GM18505 (cell line): Measurements from ENCODE around the gene EPB41L1.

Experiments used
- ATAC-seq: cut with Tn5 transposase; IDR thresholded peaks from one replicate; pipeline ENCODE4 v1.9.1; 2021; ENCODE audit not compliant: unreplicated experiment
- POLR2A ChIP-seq: IDR thresholded peaks from 4 replicates; pipeline ENCODE4 v1.6.1; 2011; ENCODE audit warnings: borderline replicate concordance; ENCODE audit not compliant: insufficient read depth, insufficient read length; ENCODE audit errors: extremely low read depth

The EPB41L1 gene

DNA sequence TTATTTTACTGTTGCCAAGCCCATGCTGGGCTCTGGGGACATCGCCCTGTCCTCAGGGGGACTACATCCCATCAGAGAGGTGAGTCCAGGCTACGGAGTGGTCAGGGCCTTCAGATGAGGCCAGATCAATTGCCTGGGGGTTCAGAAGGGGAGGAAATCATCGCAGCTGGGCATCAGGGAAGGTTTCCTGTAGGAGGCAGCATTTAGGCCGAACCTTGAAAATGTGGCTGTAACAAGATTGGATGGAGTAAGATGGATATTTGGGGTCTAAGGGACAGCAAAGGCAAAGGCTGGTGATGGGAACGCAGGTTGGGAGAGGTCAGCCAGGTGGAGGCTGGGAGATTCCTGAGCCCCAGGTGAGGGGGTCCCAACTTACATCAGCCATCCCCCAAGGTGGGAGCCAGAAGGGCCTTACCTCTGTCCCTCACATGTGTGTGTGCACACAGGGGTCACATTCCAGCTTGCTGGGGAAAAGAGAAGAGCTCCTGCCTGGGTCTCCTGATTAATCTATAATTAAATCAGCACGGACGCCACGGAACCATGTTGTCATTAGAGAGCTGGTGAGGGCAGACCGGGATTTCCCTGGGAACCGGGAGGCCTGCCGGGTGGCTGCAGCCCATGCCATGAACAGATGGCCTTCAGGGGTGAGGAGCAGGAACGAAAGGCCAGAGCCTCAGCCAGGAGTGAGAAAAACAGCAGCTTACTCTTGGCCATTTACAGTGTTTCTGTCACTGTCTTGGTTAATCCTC lies 121.1 kb downstream of the EPB41L1 start:
- ATAC-seq: no peak
- no peak for TF ChIP-seq POLR2A

DNA sequence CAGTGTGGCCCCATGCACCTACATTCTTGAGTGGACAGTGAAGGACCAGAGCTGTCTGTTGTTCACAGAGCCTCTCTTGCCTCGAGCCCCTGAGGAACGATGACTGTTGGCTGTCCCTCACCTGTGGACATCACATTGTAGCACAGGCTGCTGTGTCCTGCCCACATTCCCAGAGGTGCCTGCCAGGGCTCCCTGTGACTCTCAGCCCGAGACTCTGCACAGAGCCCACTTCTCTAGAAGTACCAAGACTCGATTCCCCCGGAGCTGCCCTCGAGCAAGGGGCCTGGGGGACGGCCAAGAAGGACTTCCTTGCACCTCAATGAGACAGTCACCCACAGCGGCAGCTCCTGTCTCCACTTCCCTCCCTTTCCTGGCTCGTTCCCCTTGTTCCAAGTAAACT lies 123.0 kb downstream of the EPB41L1 start:
- no peak for ATAC-seq
- TF ChIP-seq POLR2A: no peak

DNA sequence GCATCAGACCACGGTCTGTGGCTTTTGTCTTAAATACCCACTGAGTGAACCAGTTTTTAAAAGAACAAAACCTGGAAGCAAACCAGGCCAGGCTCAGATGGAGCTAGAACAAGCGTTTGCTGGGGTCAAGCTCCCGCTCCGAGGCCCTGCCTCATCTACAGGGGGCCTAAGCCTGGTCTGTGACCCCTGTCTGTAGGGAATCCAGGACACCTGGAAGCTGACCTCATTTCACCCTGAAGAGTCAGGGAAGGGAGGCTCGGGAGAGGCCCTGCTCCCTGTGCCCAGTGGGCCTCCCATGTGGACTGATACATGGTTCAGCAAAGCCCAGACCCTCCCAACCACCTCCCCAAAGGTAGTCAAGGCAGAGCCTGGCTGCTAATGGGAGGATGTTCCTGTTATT lies 124.8 kb downstream of the EPB41L1 start:
- no peak for TF ChIP-seq POLR2A
- ATAC-seq: no peak

DNA sequence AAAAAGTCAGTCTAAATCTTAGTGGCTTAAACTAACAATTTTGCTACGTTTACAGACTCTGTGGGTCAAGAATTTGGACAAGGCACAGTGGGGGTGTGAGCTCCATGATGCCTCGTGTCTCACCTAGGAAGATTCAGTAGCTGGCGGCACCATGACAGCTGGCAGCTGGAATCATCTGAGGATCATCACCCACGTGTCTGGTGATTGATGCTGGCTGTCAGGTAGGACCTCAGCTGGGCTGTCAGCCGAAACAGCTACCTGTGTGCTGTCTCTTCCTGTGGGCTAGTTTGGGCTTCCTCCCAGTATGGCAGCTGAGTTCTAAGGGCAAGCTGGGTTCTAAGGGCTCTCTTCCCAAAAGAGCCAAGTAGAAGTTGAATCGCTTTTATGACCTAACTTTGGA lies 125.2 kb downstream of the EPB41L1 start:
- TF ChIP-seq POLR2A: no peak
- ATAC-seq: no peak

DNA sequence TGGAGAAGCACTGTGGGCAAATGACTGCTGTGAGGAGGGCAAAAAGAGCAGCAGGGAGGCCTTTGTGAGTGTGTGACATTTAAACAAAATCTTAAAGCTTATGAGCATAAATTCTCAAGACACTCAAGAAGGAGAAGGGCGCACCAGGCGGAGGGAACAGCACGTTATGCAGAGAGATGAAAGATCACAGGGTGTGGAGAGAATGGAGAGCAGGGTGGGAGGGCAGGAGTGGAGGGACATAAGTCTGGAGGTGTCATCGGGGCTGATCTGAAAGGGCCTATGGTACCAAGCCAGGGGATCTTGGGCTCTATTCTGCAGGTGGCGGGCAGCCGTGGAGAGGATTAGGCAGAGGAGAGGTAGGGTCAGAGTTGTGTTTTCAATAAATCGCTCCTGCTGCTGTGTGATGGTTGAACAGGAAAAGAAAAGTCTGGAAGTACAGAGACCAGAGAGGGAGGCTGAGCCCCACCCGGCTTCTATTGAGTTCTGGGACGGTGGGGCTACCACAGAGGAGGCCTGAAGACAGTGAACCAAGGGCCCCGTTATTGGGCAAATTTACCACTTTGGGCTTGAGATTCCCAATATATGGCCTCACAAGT lies 127.3 kb downstream of the EPB41L1 start:
- no peak for ATAC-seq
- TF ChIP-seq POLR2A: no peak
